Activated T-helper 1 cell treated with anti-CD3 and anti-CD28 coated beads, Interleukin-12 subunit alpha, Interleukin-12 subunit beta, Interleukin-2, Interleukin-4 antibody, amounts not matched to agents 30 ng/mL and 10 ng/mL and 1 ng/mL, durations not matched to agents 14 hours and 24 hours and 36 hours (primary cell): ENCODE results near the gene AGAP1. TPM values are rescaled to one million over a fixed set of nuclear protein-coding genes. Genes with fewer than 3 reads are reported as not detected.

ENCODE experiments used
- DNase-seq: peaks from one replicate; pipeline ENCODE4 v3.0.0; 2021; ENCODE audit warnings: low spot score
- H3K27ac Mint-ChIP-seq: one replicate; pipeline ENCODE4 v1.8.0; 2021; ENCODE audit warnings: mild to moderate bottlenecking, mixed read lengths
- H3K27me3 Mint-ChIP-seq: one replicate; pipeline ENCODE4 v1.8.0; 2022; ENCODE audit warnings: mild to moderate bottlenecking, moderate library complexity, mixed read lengths; ENCODE audit not compliant: insufficient read depth
- H3K36me3 Mint-ChIP-seq: one replicate; pipeline ENCODE4 v1.8.0; 2021; ENCODE audit warnings: low read depth, mixed read lengths
- H3K4me1 Mint-ChIP-seq: one replicate; pipeline ENCODE4 v1.8.0; 2021; ENCODE audit warnings: low read depth, mixed read lengths
- H3K4me3 Mint-ChIP-seq: one replicate; pipeline ENCODE4 v1.8.0; 2021; ENCODE audit warnings: mild to moderate bottlenecking, moderate library complexity, mixed read lengths
- H3K9me3 Mint-ChIP-seq: one replicate; pipeline ENCODE4 v1.8.0; 2021; ENCODE audit warnings: mixed read lengths
- intact Hi-C: fragments of 100-400 bp; cut with micrococcal nuclease; formaldehyde crosslinking; loops from one replicate; pipeline ENCODE4 v1.15.1; 2024
- total RNA-seq: library from RNA; stranded (reverse); gene quantifications from 2 replicates; pipeline ENCODE4 v1.2.3, GENCODE V29; 2022

The AGAP1 gene
- total RNA-seq, 1 donor from 2014 or later = 2.0 TPM

DNA sequence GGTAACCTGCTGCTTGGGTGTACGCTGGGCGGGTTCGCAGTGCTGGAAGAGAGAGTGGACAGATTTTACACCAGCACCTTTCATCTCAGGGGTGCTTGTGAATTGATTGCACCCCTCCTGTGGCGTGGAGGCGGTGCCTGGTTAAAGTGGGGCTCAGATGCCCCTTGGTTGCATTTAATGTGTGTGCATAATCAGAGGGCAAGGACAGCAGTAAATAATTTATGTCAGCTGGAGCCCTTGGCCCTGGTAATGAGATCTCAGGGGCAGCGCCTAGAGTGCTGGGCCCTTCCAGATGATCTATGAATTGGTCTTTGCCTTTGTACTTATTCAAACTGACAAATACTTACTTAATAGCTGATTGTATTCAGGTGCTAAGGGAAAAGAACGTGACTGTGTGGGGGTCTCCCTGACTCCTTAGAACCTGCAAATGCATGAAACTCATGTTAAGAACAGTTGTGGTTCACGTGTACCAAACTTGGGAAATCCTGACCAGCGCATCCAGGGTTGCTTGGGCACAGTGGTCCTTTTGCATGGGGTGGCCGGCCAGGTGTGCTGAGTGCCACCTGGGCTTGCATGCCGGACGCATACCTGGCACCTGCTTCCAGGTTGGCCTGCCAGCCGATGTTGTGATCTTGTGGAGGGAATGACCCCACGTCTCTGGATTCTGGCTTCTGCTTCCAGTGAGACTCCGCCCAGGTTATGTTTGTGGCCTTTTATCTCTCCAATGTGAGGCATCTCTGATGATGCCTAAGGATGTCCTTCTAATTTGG lies 118.5 kb downstream of the AGAP1 start:
- intact Hi-C loops = no loop called here
- no peak overlapping the region for H3K4me3 Mint-ChIP-seq
- H3K36me3 Mint-ChIP-seq = no peaks in the 10 kb centered on the region
- H3K27me3 Mint-ChIP-seq = peaks cover 2% of the 10 kb centered on the region
- DNase-seq = no peak
- no peaks in the 10 kb centered on the region for H3K9me3 Mint-ChIP-seq
- no peak overlapping the region for H3K27ac Mint-ChIP-seq
- no peaks in the 10 kb centered on the region for H3K4me1 Mint-ChIP-seq

DNA sequence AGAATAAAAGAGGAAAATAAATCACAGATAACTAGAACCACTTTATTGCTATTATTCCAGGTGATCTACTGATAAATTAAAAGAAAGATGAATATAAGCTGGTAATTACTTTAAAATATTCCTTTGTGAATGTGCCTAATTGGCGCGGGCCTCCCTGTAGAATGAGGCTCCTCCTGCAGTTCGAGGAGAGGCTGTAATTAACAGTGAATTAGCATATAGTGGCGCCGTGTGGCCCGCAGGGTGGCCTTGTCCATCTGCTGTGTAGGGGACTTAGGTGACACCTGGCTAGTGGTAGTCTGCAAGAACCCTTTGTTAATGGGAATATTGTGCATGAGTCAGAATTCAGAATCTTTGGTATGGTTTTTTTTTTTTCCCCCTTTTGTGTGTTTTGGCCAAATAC lies 119.8 kb downstream of the AGAP1 start:
- no peaks in the 10 kb centered on the region for H3K9me3 Mint-ChIP-seq
- H3K4me3 Mint-ChIP-seq = no peak overlapping the region
- H3K27me3 Mint-ChIP-seq = peaks cover 2% of the 10 kb centered on the region
- no peak overlapping the region for H3K27ac Mint-ChIP-seq
- no peaks in the 10 kb centered on the region for H3K36me3 Mint-ChIP-seq
- no peak for DNase-seq
- intact Hi-C loops = no loop called here
- H3K4me1 Mint-ChIP-seq = no peaks in the 10 kb centered on the region

DNA sequence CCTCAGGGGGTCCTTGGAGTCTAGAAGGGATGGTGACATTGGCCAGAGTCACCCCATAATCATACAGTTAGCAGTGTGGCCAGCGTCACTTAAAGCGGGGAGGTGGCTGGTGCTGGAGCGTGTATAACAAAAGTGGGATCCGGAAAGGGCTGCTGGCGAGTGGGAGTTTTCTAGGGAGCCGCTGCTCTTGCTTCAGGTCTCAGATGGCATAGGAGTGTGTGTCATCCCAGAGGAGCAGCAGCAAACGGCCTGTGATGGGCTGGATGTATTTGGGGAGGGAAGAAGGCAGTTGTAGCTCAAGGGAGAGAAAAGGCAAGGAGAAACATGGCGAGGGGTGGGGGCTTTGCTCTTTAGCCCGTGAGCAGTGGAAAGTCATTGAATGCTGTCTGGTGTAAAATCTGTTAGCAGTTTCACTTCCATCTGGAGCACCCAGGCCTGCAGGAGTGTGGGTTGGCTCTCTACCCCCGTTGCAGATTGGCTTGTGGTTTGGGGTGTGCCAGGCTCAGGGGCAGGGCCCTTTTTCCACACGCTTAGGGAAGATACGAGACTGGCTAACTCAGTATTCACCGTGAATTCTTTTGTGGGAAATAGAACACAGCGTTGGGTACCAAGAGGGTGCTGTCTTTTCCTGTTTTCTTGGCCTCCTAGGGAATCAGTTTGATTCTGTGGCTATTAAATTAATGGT lies 120.5 kb downstream of the AGAP1 start:
- Mint-ChIP-seq H3K4me1 (no peaks in the 10 kb centered on the region), H3K9me3 (no peaks in the 10 kb centered on the region), H3K27me3 (peaks cover 2% of the 10 kb centered on the region), H3K36me3 (no peaks in the 10 kb centered on the region), H3K4me3 (no peak overlapping the region), H3K27ac (no peak overlapping the region)
- no peak for DNase-seq
- intact Hi-C loops = no loop called here

DNA sequence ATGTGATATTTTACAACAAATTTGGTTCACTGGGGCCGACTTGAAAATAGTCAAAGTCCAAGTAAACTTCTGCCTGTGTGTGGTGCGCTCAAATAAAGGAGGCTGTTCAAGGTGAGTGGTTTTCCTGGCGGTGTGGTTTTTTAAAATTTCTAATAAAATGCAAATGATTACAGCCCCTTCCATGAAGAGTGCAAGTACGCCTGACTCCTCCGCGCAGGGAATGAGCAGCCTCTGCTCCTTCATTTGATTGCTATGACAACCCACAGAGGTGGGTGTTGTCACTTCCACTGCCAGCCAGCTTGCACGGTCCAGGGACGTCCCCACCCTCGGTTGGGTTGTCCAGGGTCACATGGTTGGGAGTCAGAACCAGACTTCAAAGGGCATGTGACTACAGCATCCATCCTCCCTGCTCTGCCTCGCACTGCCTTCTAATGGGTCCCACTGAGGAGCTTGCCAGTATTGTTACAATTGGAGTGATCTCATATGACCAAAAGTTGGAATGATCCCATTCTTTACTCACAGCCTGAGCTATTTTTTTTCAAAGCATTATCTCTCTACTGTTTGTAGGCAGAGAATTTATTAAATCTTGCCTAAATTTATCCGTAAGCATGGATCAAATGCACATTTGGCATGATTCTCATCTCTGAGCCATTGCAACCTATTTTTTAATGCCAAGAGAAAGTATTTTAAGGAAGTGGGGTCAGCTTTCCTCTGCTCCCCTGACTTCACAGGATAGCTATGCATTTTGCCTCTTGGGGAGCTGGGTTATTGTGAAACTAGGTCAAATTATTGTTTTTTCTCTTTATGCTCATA lies 121.3 kb downstream of the AGAP1 start:
- DNase-seq = no peak
- Mint-ChIP-seq H3K36me3 (no peaks in the 10 kb centered on the region), H3K4me3 (no peak overlapping the region), H3K27me3 (peaks cover 2% of the 10 kb centered on the region), H3K27ac (no peak overlapping the region), H3K4me1 (no peaks in the 10 kb centered on the region), H3K9me3 (no peaks in the 10 kb centered on the region)
- intact Hi-C loops = no loop called here

DNA sequence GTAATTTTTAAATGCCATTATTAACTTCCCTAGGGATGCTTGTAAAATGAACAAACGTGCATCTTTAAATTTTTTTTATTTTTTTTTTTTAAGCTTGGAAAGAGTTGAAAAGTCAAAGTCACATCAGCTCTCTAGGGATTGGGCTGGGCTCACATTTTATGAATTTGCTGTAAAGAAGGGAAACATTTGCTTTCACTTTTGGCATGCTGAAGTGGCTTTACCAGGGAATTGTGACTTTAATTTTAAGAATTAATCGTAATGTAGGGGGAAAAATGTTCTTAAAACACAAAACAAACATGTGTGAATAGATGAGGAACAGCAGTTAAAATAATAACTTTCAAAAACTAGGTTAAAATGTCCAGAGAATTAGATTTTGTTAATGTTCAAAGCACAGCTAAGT lies 123.0 kb downstream of the AGAP1 start:
- intact Hi-C loops = no loop called here
- Mint-ChIP-seq H3K9me3 (no peaks in the 10 kb centered on the region), H3K4me1 (no peaks in the 10 kb centered on the region), H3K27me3 (no peaks in the 10 kb centered on the region), H3K4me3 (no peak overlapping the region), H3K27ac (no peak overlapping the region), H3K36me3 (no peaks in the 10 kb centered on the region)
- DNase-seq = no peak

DNA sequence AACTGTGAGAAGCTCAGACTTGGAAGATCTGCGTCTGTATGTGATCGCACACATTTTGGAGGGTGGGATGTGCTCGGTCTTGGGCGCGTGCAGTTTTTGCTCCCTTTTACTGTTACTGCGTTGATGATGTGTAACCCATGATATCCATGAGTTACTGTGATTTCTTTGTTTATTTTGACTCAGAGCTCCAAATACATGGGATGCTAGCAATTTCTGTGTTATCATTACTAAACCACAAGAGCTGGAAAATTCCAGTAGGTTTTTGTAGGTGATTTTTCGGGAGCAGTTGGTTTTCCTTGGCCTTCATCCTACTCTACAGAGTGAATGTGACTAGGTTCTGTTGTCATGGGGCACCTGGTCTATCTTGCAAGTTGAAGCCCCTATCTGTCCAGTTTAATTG lies 124.2 kb downstream of the AGAP1 start:
- no peaks in the 10 kb centered on the region for H3K4me1 Mint-ChIP-seq
- H3K9me3 Mint-ChIP-seq = no peaks in the 10 kb centered on the region
- H3K36me3 Mint-ChIP-seq = no peaks in the 10 kb centered on the region
- intact Hi-C loops = no loop called here
- no peak for DNase-seq
- H3K27me3 Mint-ChIP-seq = no peaks in the 10 kb centered on the region
- H3K4me3 Mint-ChIP-seq = no peak overlapping the region
- H3K27ac Mint-ChIP-seq = no peak overlapping the region

DNA sequence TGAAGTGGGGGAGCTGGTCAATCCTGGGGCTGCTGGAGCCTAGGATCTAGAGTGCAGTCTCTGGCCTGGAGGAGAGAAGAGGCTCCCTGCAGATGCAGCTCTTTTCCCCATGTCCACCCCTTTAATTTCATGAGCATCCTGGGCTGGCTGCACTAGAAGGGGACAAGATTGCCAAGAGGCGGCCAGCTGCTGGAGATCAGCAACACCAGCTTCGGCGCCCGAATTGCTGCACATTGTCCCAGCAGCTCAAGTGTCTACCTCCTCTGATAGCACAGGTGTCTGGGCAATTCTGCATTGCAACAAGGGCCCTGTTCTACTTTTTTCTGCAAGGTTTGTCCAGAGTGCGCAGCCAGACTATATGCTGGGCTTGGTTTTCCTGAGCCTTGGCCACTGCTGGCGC lies 125.7 kb downstream of the AGAP1 start:
- H3K9me3 Mint-ChIP-seq = no peaks in the 10 kb centered on the region
- DNase-seq = no peak
- H3K36me3 Mint-ChIP-seq = no peaks in the 10 kb centered on the region
- H3K27ac Mint-ChIP-seq = no peak overlapping the region
- H3K4me1 Mint-ChIP-seq = no peaks in the 10 kb centered on the region
- H3K4me3 Mint-ChIP-seq = no peak overlapping the region
- intact Hi-C loops = no loop called here
- H3K27me3 Mint-ChIP-seq = no peaks in the 10 kb centered on the region

DNA sequence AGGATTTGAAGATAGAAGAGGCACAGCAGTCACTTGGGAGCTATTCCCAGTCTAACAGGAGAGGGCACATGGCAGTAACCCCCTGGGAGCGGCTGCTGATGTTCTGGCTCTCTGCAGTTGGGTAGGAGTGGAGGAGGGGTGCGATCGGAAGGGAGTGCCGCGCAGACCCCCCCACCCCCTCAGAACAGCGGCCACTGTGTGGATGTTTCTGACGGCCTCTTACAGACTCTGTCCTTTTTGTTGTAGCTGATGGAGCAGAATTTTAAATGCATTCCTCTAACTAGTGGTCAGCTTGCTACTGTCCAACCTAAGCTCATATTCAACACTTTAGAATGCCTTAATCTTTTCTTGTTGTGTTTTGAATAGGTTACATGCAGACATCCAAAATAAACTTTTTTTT lies 127.9 kb downstream of the AGAP1 start:
- H3K4me3 Mint-ChIP-seq = no peak overlapping the region
- H3K4me1 Mint-ChIP-seq = no peaks in the 10 kb centered on the region
- no peak overlapping the region for H3K27ac Mint-ChIP-seq
- DNase-seq = no peak
- H3K36me3 Mint-ChIP-seq = no peaks in the 10 kb centered on the region
- intact Hi-C loops = no loop called here
- H3K27me3 Mint-ChIP-seq = no peaks in the 10 kb centered on the region
- H3K9me3 Mint-ChIP-seq = no peaks in the 10 kb centered on the region

DNA sequence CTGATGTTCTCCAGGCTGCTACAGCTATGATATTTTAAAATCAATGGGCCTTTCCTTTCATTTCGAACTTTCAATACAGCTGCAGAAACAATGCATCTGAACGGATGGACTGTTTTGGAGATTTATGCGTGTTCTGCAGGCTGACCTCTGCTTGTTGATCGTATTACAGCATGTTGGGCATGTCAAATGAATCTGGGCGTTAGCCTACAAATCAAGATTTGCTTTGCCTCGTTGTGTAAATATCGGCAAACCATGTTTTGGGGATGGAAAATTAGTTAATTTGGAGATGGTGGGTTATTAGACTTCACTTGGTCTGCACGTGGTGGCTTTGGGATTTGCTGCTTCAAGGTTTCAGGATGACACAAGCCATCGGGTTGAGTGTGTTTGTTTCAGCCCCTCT lies 129.3 kb downstream of the AGAP1 start:
- Mint-ChIP-seq H3K4me3 (no peak overlapping the region), H3K4me1 (no peaks in the 10 kb centered on the region), H3K9me3 (no peaks in the 10 kb centered on the region), H3K27ac (no peak overlapping the region), H3K36me3 (no peaks in the 10 kb centered on the region), H3K27me3 (no peaks in the 10 kb centered on the region)
- intact Hi-C loops = no loop called here
- no peak for DNase-seq

DNA sequence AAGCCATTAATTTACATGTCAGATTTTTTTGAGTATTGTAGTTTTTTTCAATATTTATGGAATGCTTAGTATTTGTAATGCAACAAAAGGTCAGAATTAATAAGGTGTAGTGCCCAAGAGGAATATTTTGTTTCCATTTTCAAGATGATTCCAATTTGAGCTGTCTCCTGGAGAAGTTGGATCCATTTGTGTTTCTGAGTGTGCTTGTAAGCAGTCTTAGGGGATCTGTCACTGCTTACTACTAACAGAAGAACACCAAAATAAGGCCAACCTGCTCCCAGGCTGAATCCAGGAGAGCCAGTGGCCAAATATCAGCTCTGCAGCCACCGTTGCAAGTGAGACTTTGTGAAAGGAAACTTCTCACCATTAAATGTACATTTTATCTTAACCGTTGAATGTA lies 129.9 kb downstream of the AGAP1 start:
- DNase-seq = no peak
- no peaks in the 10 kb centered on the region for H3K4me1 Mint-ChIP-seq
- H3K27ac Mint-ChIP-seq = no peak overlapping the region
- intact Hi-C loops = no loop called here
- H3K9me3 Mint-ChIP-seq = no peaks in the 10 kb centered on the region
- H3K4me3 Mint-ChIP-seq = no peak overlapping the region
- no peaks in the 10 kb centered on the region for H3K36me3 Mint-ChIP-seq
- no peaks in the 10 kb centered on the region for H3K27me3 Mint-ChIP-seq

DNA sequence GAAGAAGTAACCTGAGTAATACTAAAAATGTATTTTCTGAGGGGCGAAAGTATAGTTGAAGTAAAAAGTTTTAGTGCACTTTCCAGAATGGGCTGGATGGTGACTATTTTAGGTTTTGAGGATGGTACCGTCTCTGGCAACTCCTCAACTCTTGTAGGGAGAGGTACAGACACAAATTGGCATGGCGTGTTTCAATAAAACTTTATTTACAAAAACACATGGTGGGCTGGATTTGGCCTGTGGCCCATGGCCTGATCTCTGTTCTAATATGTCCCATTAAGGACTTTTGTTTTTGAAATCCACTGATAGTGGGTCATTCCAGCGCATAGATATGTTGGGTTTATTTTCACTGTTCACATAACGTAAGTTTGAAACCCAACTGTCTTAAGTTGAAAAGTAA lies 132.8 kb downstream of the AGAP1 start:
- H3K27me3 Mint-ChIP-seq = no peaks in the 10 kb centered on the region
- H3K27ac Mint-ChIP-seq = no peak overlapping the region
- DNase-seq = no peak
- H3K4me1 Mint-ChIP-seq = no peaks in the 10 kb centered on the region
- H3K9me3 Mint-ChIP-seq = no peaks in the 10 kb centered on the region
- no peaks in the 10 kb centered on the region for H3K36me3 Mint-ChIP-seq
- intact Hi-C loops = no loop called here
- no peak overlapping the region for H3K4me3 Mint-ChIP-seq

DNA sequence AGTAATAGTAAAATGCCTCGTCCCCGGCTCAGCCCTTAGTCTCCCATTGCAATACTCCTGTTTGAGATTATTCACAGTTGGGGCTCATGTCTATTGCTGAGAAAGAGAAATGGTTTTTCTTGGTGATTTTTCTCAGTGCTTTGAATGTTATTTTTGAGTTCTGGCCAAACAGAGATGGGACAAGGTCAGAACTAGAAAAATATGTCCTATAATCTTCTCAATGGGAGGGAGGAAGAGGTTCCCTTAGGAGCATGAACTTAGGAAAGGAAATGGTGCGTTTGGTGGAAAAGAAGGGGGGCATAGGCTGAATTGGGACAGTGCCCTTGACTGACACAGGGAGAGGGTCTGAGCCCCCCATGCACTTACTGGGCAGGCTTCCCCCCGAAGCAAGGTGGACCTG lies 133.8 kb downstream of the AGAP1 start:
- Mint-ChIP-seq H3K27me3 (no peaks in the 10 kb centered on the region), H3K27ac (no peak overlapping the region), H3K36me3 (no peaks in the 10 kb centered on the region), H3K9me3 (no peaks in the 10 kb centered on the region), H3K4me3 (no peak overlapping the region), H3K4me1 (no peaks in the 10 kb centered on the region)
- no peak for DNase-seq
- intact Hi-C loops = no loop called here

DNA sequence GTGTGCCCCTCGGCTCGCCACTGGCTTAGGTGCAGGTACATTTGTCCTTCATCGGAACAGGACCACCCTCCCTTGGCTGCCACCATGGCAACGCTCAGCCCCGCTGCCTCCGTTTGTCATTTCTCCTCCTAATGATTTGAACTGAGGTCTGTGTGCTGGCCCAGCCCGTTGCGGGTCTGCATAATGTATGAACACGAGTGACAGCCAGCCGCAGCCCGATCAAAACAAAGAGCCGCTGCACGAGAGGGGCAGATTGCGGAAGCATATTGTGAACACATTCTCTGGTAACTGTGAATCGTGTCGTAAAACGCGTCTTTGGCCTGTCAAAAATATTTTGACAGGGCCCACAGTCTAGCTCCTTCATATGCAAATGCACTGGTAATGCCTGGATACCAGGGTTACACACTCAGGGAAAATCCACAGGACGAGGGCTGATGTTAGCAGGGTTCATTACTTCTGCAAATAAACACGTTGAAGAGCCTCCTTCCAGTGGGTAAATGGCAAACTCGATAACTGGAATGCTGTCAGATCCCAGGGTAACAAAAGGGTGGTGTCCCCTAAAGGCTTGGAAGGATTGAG lies 137.0 kb downstream of the AGAP1 start:
- H3K27me3 Mint-ChIP-seq = no peaks in the 10 kb centered on the region
- no peak overlapping the region for H3K27ac Mint-ChIP-seq
- H3K4me3 Mint-ChIP-seq = no peak overlapping the region
- no peaks in the 10 kb centered on the region for H3K36me3 Mint-ChIP-seq
- H3K4me1 Mint-ChIP-seq = no peaks in the 10 kb centered on the region
- intact Hi-C loops = no loop called here
- no peak for DNase-seq
- H3K9me3 Mint-ChIP-seq = no peaks in the 10 kb centered on the region
